ENCODE results near the gene CEMIP.

DNA sequence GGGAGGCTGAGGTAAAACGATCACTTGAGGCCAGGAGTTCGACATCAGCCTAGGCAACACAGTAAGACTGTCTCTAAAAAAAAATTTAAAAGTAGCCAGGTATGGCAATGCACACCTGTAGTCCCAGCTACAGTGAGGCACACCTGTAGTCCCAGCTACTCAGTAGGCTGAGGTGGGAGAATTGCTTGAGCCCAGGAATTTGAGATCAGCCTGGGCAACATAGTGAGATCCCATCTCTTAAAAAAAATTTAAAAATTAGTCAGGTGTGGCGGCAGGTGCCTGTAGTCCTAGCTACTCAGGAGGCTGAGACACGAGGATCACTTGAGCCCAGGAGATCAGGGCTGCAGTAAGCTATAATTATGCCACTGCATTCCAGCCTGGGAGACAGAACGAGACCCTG, 203.7 kb downstream of the CEMIP start:
- TF ChIP-seq, protein P1, sequence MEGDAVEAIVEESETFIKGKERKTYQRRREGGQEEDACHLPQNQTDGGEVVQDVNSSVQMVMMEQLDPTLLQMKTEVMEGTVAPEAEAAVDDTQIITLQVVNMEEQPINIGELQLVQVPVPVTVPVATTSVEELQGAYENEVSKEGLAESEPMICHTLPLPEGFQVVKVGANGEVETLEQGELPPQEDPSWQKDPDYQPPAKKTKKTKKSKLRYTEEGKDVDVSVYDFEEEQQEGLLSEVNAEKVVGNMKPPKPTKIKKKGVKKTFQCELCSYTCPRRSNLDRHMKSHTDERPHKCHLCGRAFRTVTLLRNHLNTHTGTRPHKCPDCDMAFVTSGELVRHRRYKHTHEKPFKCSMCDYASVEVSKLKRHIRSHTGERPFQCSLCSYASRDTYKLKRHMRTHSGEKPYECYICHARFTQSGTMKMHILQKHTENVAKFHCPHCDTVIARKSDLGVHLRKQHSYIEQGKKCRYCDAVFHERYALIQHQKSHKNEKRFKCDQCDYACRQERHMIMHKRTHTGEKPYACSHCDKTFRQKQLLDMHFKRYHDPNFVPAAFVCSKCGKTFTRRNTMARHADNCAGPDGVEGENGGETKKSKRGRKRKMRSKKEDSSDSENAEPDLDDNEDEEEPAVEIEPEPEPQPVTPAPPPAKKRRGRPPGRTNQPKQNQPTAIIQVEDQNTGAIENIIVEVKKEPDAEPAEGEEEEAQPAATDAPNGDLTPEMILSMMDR (conservative IDR thresholded peaks at IDR 0.05; ENCODE audit: low read depth, low read length), result no peak
- TF ChIP-seq POLR2A (IDR thresholded peaks at IDR 0.05; ENCODE audit: low read depth, low read length), result no peak
- TF ChIP-seq RAD21 (IDR thresholded peaks at IDR 0.05; ENCODE audit: low read length), result no peak
- TF ChIP-seq MXI1 (IDR thresholded peaks at IDR 0.05; ENCODE audit: borderline replicate concordance, low read depth, low read length), result no peak
- TF ChIP-seq CHD1 (IDR thresholded peaks at IDR 0.05; ENCODE audit: low read depth, low read length), result no peak
- TF ChIP-seq BHLHE40 (IDR thresholded peaks at IDR 0.05; ENCODE audit: low read depth, low read length), result no peak
- no peak for TF ChIP-seq CEBPB (IDR thresholded peaks at IDR 0.05; ENCODE audit: low read depth, low read length)
- TF ChIP-seq SMC3 (IDR thresholded peaks at IDR 0.05; ENCODE audit: low read depth, low read length), result no peak
- TF ChIP-seq, protein P2, sequence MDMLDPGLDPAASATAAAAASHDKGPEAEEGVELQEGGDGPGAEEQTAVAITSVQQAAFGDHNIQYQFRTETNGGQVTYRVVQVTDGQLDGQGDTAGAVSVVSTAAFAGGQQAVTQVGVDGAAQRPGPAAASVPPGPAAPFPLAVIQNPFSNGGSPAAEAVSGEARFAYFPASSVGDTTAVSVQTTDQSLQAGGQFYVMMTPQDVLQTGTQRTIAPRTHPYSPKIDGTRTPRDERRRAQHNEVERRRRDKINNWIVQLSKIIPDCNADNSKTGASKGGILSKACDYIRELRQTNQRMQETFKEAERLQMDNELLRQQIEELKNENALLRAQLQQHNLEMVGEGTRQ (IDR thresholded peaks at IDR 0.05; ENCODE audit: low read depth, low read length), result no peak
- TF ChIP-seq MAFK (IDR thresholded peaks at IDR 0.05; ENCODE audit: low read depth, low read length), result no peak
- TF ChIP-seq RFX5 (IDR thresholded peaks at IDR 0.05; ENCODE audit: low read depth, low read length), result no peak

All from IMR-90 (cell line).